Loucy (cell line): ENCODE measurements around the gene PHACTR3.
"Not testable (repeated sequence)": the region's sequence is repeated elsewhere in the genome, so short reads cannot be mapped to it uniquely, and the experiment has no call there.

ENCODE experiments used
- H2AFZ ChIP-seq: fragments of 200-600 bp; sonication (generic); 2 replicates; pipeline ENCODE4 v1.6.0; 2016; ENCODE audit warnings: antibody characterized with exemption, mild to moderate bottlenecking, low read length, moderate library complexity
- H3F3A ChIP-seq: fragments of 200-600 bp; 2 replicates; pipeline ENCODE4 v1.6.0; 2016; ENCODE audit warnings: antibody characterized with exemption, low read depth, mild to moderate bottlenecking
- H3K27me3 ChIP-seq: fragments of 200-600 bp; sonication (generic); 2 replicates; pipeline ENCODE4 v1.6.1; 2014; ENCODE audit warnings: low read length, mild to moderate bottlenecking; ENCODE audit not compliant: insufficient read depth, poor library complexity, severe bottlenecking
- H3K36me3 ChIP-seq: fragments of 200-600 bp; sonication (generic); 2 replicates; pipeline ENCODE4 v1.6.1; 2016; ENCODE audit warnings: low read length; ENCODE audit not compliant: insufficient read depth
- H3K4me1 ChIP-seq: fragments of 200-600 bp; sonication (generic); 2 replicates; pipeline ENCODE4 v1.5.1; 2014; ENCODE audit warnings: low read length, mild to moderate bottlenecking; ENCODE audit not compliant: insufficient read depth, poor library complexity, severe bottlenecking
- H3K4me2 ChIP-seq: fragments of 200-600 bp; sonication (generic); 2 replicates; pipeline ENCODE4 v1.6.0; 2014; ENCODE audit warnings: antibody characterized with exemption, low read length, low read depth, mild to moderate bottlenecking; ENCODE audit not compliant: poor library complexity, severe bottlenecking
- H3K4me3 ChIP-seq: fragments of 200-600 bp; sonication (generic); 2 replicates; pipeline ENCODE4 v1.5.1; 2014; ENCODE audit warnings: low read length, mild to moderate bottlenecking, mixed read lengths; ENCODE audit not compliant: poor library complexity, severe bottlenecking
- H3K79me2 ChIP-seq: fragments of 200-600 bp; sonication (generic); 2 replicates; pipeline ENCODE4 v1.6.1; 2014; ENCODE audit warnings: low read length; ENCODE audit not compliant: insufficient read depth
- H3K9ac ChIP-seq: fragments of 200-600 bp; sonication (generic); 2 replicates; pipeline ENCODE4 v1.6.0; 2014; ENCODE audit warnings: mild to moderate bottlenecking, low read depth, low read length, moderate library complexity; ENCODE audit not compliant: poor library complexity, severe bottlenecking
- H3K9me2 ChIP-seq: fragments of 200-600 bp; sonication (generic); replicated peaks from 2 replicates; pipeline ENCODE4 v1.6.1; 2016; ENCODE audit warnings: low read depth, low read length, mixed read lengths
- H3K9me3 ChIP-seq: fragments of 200-600 bp; sonication (generic); 2 replicates; pipeline ENCODE4 v1.6.1; 2014; ENCODE audit warnings: mild to moderate bottlenecking, antibody characterized with exemption, low read length, low read depth; ENCODE audit not compliant: insufficient read depth
- H4K20me1 ChIP-seq: fragments of 200-600 bp; sonication (generic); 2 replicates; pipeline ENCODE4 v1.6.0; 2014; ENCODE audit warnings: antibody characterized with exemption, low read length, mild to moderate bottlenecking; ENCODE audit not compliant: insufficient read depth, poor library complexity, severe bottlenecking
- CTCF ChIP-seq: fragments of 200-600 bp; sonication (generic); conservative IDR thresholded peaks from 2 replicates; pipeline ENCODE4 v1.5.1; 2014; ENCODE audit warnings: mild to moderate bottlenecking, antibody characterized with exemption, low read length
- EZH2phosphoT487 ChIP-seq: fragments of 200-600 bp; IDR thresholded peaks from 2 replicates; pipeline ENCODE4 v1.6.1; 2018; ENCODE audit warnings: antibody characterized with exemption, mild to moderate bottlenecking, moderate library complexity, borderline replicate concordance

The PHACTR3 gene

GRCh38 chr20:59603781-59604541 is at the start of gene PHACTR3:
Gene PHACTR3 (plus strand): TSS chr20:59604540. CDS start chr20:59605015, 475 bp downstream.
- Histone ChIP-seq H3K4me3 (no peak within 1 kb of the TSS), H3K9me3 (no peaks in the 10 kb centered on the region), H3K9me2 (no peaks in the 10 kb centered on the region), H3F3A (0 out of 2 replicates have a peak, but pooled peaks cover 2% of the 10 kb centered on the region), H2AFZ (no peak within 1 kb of the TSS), H4K20me1 (peaks cover 8% of the 10 kb centered on the region), H3K36me3 (no peaks in the 10 kb centered on the region), H3K27me3 (no peaks in the 10 kb centered on the region), H3K79me2 (peaks cover 78% of the 10 kb centered on the region), H3K9ac (no peak within 1 kb of the TSS), H3K4me1 (peaks cover 29% of the 10 kb centered on the region), H3K4me2 (no peak within 1 kb of the TSS)
- TF ChIP-seq EZH2phosphoT487, result no peak
- TF ChIP-seq CTCF, result no peak

GRCh38 chr20:59557733-59558529 is 46.4 kb upstream of the PHACTR3 start:
- not testable (repeated sequence) for H4K20me1 ChIP-seq, H3K4me2 ChIP-seq, H3K79me2 ChIP-seq, H3K9me2 ChIP-seq, H2AFZ ChIP-seq, H3K4me1 ChIP-seq, H3K36me3 ChIP-seq, H3K4me3 ChIP-seq, H3F3A ChIP-seq, H3K27me3 ChIP-seq, H3K9me3 ChIP-seq, H3K9ac ChIP-seq

GRCh38 chr20:59559024-59559817 is 45.1 kb upstream of the PHACTR3 start:
- Histone ChIP-seq H3K4me1 (peaks cover 3% of the 10 kb centered on the region), H3K27me3 (no peaks in the 10 kb centered on the region), H3K79me2 (no peaks in the 10 kb centered on the region), H3K4me2 (no peak overlapping the region), H3K9ac (no peak overlapping the region), H3K9me2 (no peaks in the 10 kb centered on the region), H3K36me3 (no peaks in the 10 kb centered on the region), H2AFZ (no peak overlapping the region), H4K20me1 (no peaks in the 10 kb centered on the region), H3K4me3 (no peak overlapping the region), H3F3A (no peaks in the 10 kb centered on the region), H3K9me3 (no peaks in the 10 kb centered on the region)
- TF ChIP-seq CTCF (no peak), EZH2phosphoT487 (no peak)
